Measurements from ENCODE around the gene RCOR2.
A peak's percentile ranks its signal among the peaks of the same experiment; 100 is the strongest.

The RCOR2 gene

DNA sequence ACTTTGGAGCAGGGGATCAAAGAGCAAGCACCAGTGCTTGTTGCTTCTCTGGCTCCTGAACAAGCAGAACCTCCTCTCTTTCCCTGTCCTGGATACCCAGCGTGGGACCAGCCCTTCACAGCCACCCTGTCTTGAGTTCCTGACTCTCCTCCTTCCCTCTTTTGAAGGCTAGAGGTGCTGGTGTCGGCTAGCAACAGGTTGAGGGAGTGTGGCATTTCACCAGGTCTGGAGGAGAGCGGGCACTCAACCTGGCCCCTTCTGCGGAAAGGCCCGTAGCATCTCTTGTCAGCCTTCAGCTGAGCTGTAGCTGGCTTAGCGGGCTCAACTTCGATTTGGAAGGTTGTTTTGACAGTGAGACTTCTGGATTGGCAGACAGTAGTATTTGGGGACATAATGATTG, 26.6 kb downstream of the RCOR2 start:
- H3K9me3 Mint-ChIP-seq: no peaks in the 10 kb centered on the region
- H3K36me3 Mint-ChIP-seq (ENCODE audit: insufficient read depth): peaks cover 29% of the 10 kb centered on the region
- ATAC-seq (replicated peaks) (no peak), DNase-seq (no peak)
- H3K27me3 Mint-ChIP-seq: no peaks in the 10 kb centered on the region
- peak overlapping the region; percentile 93 to 97 for H3K4me3 Mint-ChIP-seq
- H3K27ac Mint-ChIP-seq: peak overlapping the region; percentile 88 to 98
- peaks cover 61 to 69% of the 10 kb centered on the region in 2 donors for H3K4me1 Mint-ChIP-seq (ENCODE audit: low read depth in 2 of 2)

GRCh38 chr11:63889344-63889743, 27.6 kb downstream of the RCOR2 start:
- Mint-ChIP-seq H3K4me1 (ENCODE audit: low read depth in 2 of 2) (peaks cover 61 to 65% of the 10 kb centered on the region in 2 donors), H3K27me3 (no peaks in the 10 kb centered on the region), H3K27ac (peak overlapping the region; percentile 96 to 98), H3K36me3 (ENCODE audit: insufficient read depth) (peaks cover 33% of the 10 kb centered on the region), H3K4me3 (peak overlapping the region; percentile 93 to 97), H3K9me3 (no peaks in the 10 kb centered on the region)
- DNase-seq (no peak), ATAC-seq (replicated peaks) (no peak)

DNA sequence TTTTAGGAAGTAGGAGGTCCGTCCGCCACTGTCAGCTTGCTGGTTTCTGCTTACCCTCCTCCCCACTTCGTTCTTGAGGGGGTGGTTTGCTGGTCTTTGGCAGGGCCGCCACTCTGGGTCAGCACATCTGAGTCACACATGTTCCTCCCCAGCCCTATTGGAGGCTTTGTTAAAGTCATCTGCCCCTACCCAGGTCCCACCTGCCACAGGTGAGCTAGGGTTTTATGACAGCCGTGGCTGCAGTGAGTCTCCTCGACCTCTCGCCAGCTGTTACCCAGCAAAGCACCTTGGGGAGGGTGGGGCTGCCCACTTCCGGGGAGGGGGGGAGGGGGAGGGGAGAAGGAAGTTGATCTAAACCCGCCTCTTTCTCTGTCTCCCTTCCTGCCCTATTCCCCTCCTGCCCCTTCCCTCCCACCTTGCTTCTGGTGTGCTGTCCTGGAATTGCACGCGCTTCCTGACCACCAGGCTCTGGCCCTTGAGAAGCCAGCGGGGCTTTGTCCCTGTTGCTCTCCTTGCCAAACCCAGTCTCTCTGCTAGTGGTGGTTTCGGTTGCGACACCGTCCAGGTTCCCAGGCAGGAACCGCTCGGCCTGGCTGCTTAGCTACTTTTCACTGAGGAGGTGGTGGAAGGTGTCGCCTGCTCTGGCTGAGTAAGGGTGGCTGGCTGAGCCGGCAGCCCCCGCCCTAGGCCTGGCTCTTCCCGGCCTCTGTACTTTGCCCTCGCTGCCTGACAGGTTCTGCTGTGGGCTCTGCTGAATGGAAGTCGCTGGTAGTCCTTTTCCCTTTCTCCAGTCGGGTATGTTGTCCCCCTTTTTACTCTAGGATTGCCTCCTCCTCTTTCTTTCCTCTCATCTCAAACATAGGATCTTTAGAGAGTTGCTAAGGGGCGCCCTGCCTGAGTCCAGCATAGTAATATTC, 28.5 kb downstream of the RCOR2 start:
- Mint-ChIP-seq H3K9me3 (no peaks in the 10 kb centered on the region), H3K4me1 (ENCODE audit: low read depth in 2 of 2) (peaks cover 60 to 68% of the 10 kb centered on the region in 2 donors), H3K4me3 (peak overlapping the region; percentile 93 to 97), H3K27me3 (no peaks in the 10 kb centered on the region), H3K27ac (peak overlapping the region; percentile 96 to 98), H3K36me3 (ENCODE audit: insufficient read depth) (peaks cover 28% of the 10 kb centered on the region)
- DNase-seq (peak; percentile 57 to 64 (median 58)), ATAC-seq (replicated peaks) (peak; percentile 90)

DNA sequence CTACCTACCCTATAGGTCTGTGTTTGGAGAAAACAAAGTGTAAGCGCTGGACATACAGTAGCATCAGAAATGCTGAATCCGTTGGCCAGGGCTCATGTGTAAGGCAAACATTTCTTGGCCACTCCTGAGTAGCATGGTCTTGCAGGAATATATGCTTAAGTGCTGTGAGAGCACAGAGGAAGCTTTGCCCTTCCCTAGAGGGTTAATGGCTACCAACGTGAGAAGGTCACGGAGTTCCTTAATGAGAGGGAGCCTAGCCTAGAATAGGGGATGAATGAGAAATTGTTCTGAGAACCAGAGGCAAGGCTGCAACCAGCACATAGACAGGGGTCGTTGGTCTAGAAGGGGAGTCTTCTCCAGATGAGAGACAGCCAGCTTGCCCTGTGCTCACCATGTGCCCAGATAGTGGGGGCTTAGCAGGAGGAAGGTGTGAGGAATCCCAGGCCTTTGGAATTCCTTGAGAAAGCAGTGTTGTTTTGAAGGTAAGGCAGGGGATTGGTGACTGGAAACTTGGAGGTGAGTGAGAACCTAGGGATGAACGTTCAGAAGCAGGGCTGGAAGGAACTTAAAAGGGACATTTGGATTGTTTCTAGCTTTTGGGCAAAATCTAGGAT, 29.5 kb downstream of the RCOR2 start:
- Mint-ChIP-seq H3K4me1 (ENCODE audit: low read depth in 2 of 2) (peaks cover 62 to 74% of the 10 kb centered on the region in 2 donors), H3K36me3 (ENCODE audit: insufficient read depth) (peaks cover 25% of the 10 kb centered on the region), H3K27me3 (no peaks in the 10 kb centered on the region), H3K4me3 (peak overlapping the region; percentile 93 to 97), H3K27ac (peak overlapping the region; percentile 96 to 98), H3K9me3 (no peaks in the 10 kb centered on the region)
- DNase-seq (no peak), ATAC-seq (replicated peaks) (no peak)

DNA sequence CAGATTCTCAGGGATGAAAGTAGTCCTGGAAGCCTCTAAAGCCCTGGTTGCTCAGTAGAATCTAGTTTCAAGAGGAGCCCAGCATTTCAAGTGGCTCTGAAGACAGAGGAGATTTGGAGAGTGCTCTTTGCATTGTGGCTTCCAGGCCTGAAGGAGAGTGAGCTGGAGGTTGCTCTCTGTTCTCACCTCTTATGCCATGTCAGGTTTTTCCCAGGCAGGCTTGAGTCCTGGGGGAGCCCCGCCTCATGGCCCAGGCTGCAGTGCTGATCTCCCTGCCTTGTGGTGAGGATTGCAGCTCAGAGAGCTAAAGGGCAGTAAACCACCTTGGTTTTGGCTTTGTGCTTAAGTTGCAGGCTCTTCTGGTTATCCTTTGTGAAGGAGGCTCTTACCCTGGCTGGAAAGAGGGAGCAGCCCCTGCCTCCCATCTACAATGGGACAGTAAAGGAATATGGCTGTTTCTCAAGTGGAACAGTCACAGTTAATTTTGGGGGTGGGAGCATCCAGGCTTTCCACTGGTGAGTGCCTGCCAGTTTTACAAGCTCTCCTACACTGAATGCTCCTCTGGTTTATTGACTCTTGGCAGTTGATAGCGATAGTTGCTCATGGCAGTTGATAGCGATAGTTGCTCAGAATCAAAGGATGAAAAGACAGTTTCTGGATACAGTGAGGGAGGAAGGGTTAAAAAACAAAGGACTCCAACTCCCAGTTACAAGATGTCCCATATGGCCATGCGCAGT, 32.6 kb downstream of the RCOR2 start:
- ATAC-seq (replicated peaks) (no peak), DNase-seq (no peak)
- Mint-ChIP-seq H3K27me3 (no peaks in the 10 kb centered on the region), H3K9me3 (no peaks in the 10 kb centered on the region), H3K36me3 (ENCODE audit: insufficient read depth) (peaks cover 25% of the 10 kb centered on the region), H3K27ac (peak overlapping the region; percentile 63 to 82), H3K4me3 (no peak overlapping the region), H3K4me1 (ENCODE audit: low read depth in 2 of 2) (peaks cover 43 to 62% of the 10 kb centered on the region in 2 donors)

GRCh38 chr11:63883791-63884190, 33.2 kb downstream of the RCOR2 start:
- DNase-seq (no peak), ATAC-seq (replicated peaks) (no peak)
- H3K36me3 Mint-ChIP-seq (ENCODE audit: insufficient read depth): peaks cover 28% of the 10 kb centered on the region
- H3K9me3 Mint-ChIP-seq: no peaks in the 10 kb centered on the region
- H3K4me3 Mint-ChIP-seq: no peak overlapping the region
- H3K27ac Mint-ChIP-seq: peak overlapping the region; percentile 63 to 82
- H3K27me3 Mint-ChIP-seq: no peaks in the 10 kb centered on the region
- H3K4me1 Mint-ChIP-seq (ENCODE audit: low read depth in 2 of 2): peaks cover 38 to 57% of the 10 kb centered on the region in 2 donors

- Mint-ChIP-seq H3K4me3 (no peak overlapping the region), H3K4me1 (ENCODE audit: low read depth in 2 of 2) (peaks cover 30 to 59% of the 10 kb centered on the region in 2 donors), H3K36me3 (ENCODE audit: insufficient read depth) (peaks cover 26% of the 10 kb centered on the region), H3K9me3 (no peaks in the 10 kb centered on the region), H3K27me3 (no peaks in the 10 kb centered on the region), H3K27ac (peak overlapping the region; percentile 63 to 82)
- DNase-seq: no peak
- ATAC-seq (replicated peaks): peak; percentile 63
Measured at GRCh38 chr11:63882555-63883242, 34.3 kb downstream of the RCOR2 start.

- no peaks in the 10 kb centered on the region for H3K27me3 Mint-ChIP-seq
- H3K9me3 Mint-ChIP-seq: no peaks in the 10 kb centered on the region
- ATAC-seq (replicated peaks) (no peak), DNase-seq (no peak)
- peaks cover 18% of the 10 kb centered on the region for H3K36me3 Mint-ChIP-seq (ENCODE audit: insufficient read depth)
- H3K27ac Mint-ChIP-seq: peak overlapping the region; percentile 59 to 65
- peak overlapping the region; percentile 4 to 10 for H3K4me3 Mint-ChIP-seq
- H3K4me1 Mint-ChIP-seq (ENCODE audit: low read depth in 2 of 2): peaks cover 24 to 54% of the 10 kb centered on the region in 2 donors
Measured at GRCh38 chr11:63880403-63880790, 36.6 kb downstream of the RCOR2 start.

DNA sequence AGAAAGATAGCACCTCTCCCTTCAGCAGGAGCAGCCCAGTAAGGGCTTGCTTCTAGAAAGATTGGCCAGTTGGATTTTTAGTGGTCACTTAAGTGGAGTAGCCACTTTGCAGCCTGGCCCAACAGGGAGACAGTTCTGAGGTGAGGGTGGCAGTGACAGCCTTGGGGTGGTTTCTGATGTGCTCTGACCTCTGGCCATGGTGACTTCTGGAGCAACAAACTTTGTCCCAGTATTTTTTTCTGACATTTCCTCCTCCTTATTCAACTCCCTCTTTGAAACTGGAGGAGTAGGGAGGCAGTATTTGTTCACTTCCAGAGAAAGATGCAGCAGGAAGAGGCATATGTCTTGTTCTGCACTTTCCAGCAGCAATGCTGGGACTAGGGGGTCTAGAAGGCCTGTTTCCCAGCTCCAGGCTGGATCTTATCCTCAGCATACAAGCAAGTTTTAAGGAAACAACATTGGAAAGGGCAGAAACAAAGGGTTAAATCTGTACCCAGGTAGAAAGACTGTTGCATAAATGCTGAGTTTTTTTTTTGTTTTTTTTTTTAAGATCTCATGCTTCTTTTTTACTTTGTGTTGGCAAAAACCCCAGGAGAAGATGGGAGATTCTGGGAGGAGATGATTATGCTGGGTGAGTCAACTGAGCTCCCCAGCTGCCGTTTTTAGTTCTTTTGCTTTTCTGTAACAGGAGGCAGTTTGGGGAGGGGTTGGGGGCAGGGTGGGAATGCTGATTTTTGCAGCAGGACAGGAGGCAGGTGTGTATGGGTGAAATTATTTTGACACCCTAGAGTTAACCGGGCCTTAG, 37.2 kb downstream of the RCOR2 start:
- Mint-ChIP-seq H3K27ac (peak overlapping the region; percentile 59 to 65), H3K4me3 (peak overlapping the region; percentile 4 to 10), H3K9me3 (no peaks in the 10 kb centered on the region), H3K27me3 (no peaks in the 10 kb centered on the region), H3K4me1 (ENCODE audit: low read depth in 2 of 2) (peaks cover 25 to 55% of the 10 kb centered on the region in 2 donors), H3K36me3 (ENCODE audit: insufficient read depth) (peaks cover 15% of the 10 kb centered on the region)
- ATAC-seq (replicated peaks) (no peak), DNase-seq (no peak)

- H3K36me3 Mint-ChIP-seq (ENCODE audit: insufficient read depth): peaks cover 13% of the 10 kb centered on the region
- H3K27ac Mint-ChIP-seq: peak overlapping the region; percentile 38 to 41
- H3K4me1 Mint-ChIP-seq (ENCODE audit: low read depth in 2 of 2): peaks cover 27 to 53% of the 10 kb centered on the region in 2 donors
- H3K27me3 Mint-ChIP-seq: no peaks in the 10 kb centered on the region
- H3K4me3 Mint-ChIP-seq: peak overlapping the region in 1 of 2 donors; percentile 13
- DNase-seq (no peak), ATAC-seq (replicated peaks) (no peak)
- no peaks in the 10 kb centered on the region for H3K9me3 Mint-ChIP-seq
Measured at GRCh38 chr11:63877658-63878241, 39.2 kb downstream of the RCOR2 start.

DNA sequence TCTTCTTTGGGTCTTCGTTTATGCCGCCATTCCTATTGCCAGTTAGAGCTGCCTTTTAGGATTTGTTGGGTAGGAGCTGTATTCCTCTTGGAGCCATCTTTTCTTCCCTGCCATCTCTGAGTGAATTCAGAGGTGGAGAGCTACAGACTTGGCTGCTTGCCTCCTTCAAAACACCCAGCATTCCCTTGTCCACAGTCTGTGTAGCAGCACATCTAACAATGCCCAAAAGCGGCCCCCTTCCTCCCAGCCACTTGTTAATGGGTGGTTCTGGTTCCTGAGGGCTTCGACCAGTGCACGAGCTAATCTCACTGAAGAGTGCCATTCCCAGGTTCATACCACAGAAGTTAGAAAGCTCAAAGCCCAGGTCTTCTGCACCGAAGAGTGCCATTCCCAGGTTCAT, 40.3 kb downstream of the RCOR2 start:
- Mint-ChIP-seq H3K27ac (no peak overlapping the region), H3K27me3 (no peaks in the 10 kb centered on the region), H3K36me3 (ENCODE audit: insufficient read depth) (peaks cover 13% of the 10 kb centered on the region), H3K4me3 (no peak overlapping the region), H3K4me1 (ENCODE audit: low read depth in 2 of 2) (peaks cover 35 to 56% of the 10 kb centered on the region in 2 donors), H3K9me3 (no peaks in the 10 kb centered on the region)
- ATAC-seq (replicated peaks) (no peak), DNase-seq (no peak)

DNA sequence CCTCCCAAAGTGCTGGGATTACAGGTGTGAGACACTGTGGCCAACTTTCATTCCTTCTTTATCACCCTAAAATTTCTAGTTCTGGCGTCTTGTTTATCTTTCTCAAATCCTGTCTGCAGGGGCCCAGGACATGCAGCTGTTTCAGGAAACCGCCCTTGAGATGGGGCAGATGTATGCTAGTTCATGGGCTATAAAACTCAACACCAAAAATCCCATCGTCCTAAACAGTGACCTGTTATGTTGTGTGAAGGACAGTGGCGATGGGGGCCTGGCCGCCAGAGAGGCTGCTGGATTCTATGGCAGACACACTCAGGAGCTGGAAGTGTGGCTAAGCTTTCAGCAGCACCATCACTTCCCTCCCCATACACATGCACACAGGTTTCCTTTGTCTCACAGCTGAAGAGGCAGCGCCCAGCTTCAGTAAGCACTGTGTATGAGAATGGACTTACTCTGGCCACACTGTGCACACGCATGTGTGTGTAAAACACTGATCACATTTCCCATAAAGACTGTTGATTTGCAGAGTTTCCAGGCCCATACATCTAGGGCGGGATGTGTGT, 41.4 kb downstream of the RCOR2 start:
- Mint-ChIP-seq H3K9me3 (no peaks in the 10 kb centered on the region), H3K4me3 (no peak overlapping the region), H3K27ac (peak overlapping the region; percentile 55 to 62), H3K36me3 (ENCODE audit: insufficient read depth) (peaks cover 8% of the 10 kb centered on the region), H3K4me1 (ENCODE audit: low read depth in 2 of 2) (peaks cover 36 to 56% of the 10 kb centered on the region in 2 donors), H3K27me3 (no peaks in the 10 kb centered on the region)
- ATAC-seq (replicated peaks): no peak
- no peak for DNase-seq
